Measurements from ENCODE around the gene RGL4.
"Not testable (repeated sequence)": the region's sequence is repeated elsewhere in the genome, so short reads cannot be mapped to it uniquely, and the experiment has no call there.

DNA sequence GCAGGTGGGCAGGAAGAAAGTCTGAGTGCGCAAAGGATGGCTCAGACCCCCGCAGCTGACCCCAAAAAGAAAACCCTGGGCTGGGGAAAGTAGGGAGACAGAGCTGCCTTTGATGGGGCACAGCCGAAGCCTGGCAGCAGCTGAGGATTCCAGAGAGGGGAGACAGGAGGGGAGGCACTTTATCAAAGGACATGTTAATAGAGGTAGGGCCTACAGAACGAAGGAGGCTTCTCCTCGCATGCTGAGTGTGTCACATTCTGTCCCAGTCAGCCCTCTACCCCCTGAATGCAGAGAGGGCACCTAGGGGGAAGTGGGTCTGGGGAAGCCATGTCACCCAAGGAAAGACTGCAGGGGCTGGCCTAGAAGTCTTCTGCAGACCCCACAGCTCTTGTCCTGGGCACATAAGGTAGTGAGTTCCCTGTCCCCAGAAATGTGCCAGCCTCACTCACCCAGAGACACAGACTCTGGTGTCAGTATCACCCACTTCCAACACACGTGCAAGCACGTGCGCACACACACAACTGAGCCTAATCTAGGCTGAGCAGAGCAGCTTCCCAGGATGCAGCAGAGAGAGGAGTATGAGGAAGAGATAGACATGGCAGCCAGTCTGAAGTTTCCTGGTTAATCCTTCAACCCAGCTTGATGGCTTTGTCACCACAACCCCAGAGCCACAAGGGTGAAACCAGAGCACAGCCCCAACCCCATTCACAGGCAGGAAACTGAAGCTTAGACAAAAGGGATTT is 18.3 kb upstream of the RGL4 start:
- TF ChIP-seq, protein P1, sequence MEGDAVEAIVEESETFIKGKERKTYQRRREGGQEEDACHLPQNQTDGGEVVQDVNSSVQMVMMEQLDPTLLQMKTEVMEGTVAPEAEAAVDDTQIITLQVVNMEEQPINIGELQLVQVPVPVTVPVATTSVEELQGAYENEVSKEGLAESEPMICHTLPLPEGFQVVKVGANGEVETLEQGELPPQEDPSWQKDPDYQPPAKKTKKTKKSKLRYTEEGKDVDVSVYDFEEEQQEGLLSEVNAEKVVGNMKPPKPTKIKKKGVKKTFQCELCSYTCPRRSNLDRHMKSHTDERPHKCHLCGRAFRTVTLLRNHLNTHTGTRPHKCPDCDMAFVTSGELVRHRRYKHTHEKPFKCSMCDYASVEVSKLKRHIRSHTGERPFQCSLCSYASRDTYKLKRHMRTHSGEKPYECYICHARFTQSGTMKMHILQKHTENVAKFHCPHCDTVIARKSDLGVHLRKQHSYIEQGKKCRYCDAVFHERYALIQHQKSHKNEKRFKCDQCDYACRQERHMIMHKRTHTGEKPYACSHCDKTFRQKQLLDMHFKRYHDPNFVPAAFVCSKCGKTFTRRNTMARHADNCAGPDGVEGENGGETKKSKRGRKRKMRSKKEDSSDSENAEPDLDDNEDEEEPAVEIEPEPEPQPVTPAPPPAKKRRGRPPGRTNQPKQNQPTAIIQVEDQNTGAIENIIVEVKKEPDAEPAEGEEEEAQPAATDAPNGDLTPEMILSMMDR (IDR thresholded peaks at IDR 0.05; ENCODE audit: poor library complexity) = not testable (repeated sequence)
- not testable (repeated sequence) for TF ChIP-seq EZH2phosphoT487 (IDR thresholded peaks at IDR 0.05; ENCODE audit: low read depth, severe bottlenecking, unreplicated experiment)
